HG03159 (cell line): ENCODE results near the gene LRRTM1.

Experiments
- ATAC-seq: cut with Tn5 transposase; IDR thresholded peaks from one replicate; pipeline ENCODE4 v1.9.1; 2021; ENCODE audit warnings: mild to moderate bottlenecking, moderate library complexity; ENCODE audit not compliant: unreplicated experiment

LRRTM1 gene, protein sequence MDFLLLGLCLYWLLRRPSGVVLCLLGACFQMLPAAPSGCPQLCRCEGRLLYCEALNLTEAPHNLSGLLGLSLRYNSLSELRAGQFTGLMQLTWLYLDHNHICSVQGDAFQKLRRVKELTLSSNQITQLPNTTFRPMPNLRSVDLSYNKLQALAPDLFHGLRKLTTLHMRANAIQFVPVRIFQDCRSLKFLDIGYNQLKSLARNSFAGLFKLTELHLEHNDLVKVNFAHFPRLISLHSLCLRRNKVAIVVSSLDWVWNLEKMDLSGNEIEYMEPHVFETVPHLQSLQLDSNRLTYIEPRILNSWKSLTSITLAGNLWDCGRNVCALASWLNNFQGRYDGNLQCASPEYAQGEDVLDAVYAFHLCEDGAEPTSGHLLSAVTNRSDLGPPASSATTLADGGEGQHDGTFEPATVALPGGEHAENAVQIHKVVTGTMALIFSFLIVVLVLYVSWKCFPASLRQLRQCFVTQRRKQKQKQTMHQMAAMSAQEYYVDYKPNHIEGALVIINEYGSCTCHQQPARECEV

DNA sequence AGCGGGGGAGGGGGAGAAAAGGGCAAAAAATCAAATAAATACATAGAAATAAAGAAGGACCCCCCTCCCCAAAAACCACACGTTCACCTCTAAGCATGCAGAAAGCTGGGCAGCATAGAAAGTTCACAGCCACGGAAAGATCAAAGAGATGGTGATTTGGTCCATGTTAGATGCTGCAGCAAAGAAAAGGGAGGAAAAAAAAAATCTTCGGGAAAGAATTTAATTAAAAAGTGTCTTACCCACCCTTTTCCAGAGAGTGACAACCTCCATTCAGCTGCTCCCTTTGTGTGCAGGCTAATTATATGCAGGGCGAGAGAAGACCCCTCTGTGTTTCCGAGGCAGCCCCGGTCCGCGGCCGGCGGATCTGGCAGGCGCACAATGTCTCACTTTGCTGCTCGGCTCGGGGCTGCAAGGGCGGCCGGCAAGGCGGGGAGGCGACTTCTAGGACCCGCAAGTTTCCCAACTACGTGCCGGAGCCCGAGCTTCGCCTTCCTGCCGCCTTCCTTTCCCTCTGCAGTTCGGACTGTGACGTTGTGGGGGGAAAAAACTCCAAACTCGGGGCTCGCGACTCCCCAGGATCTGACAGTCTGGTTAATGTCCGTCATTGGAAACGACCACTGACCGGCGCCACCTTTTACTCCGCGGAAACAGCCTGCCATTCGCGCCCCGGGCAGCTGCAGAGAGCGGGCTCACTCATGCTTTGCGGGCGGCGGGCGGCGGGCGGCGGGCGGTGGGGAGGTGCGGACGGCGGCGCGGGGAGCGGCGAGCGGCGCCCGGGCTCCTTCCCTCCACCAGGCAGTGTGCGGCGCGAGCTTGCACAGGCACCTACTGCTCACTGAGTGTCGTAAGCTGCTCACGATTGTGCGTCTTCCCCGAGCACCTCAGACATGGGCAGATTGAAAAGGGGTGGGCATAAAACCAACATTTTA is at the start of gene LRRTM1:
Gene LRRTM1, minus strand, starts transcription at position 844 of the 929 bp plus-strand sequence. CDS start 933 bp downstream, outside the sequence.
- ATAC-seq: no peak

DNA sequence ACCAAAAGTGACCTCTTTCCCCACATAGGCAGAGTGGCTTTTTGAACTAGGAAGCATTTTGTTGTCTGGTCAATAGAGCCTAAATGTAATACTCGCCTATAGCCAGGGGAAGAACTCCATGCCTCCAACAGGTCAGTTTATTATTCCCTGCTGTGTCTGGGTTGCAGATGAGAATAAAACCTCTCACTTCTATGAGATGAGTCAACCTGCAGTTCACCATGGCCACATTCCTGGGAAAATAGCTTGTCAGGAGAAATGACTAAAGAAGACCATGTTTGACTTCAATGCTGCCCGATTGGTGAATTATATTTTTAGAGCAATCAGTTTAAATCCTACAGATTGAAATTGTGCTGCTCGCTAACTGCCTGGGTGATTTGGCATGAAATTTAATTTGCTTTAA is 46.7 kb upstream of the LRRTM1 start:
- ATAC-seq: no peak

DNA sequence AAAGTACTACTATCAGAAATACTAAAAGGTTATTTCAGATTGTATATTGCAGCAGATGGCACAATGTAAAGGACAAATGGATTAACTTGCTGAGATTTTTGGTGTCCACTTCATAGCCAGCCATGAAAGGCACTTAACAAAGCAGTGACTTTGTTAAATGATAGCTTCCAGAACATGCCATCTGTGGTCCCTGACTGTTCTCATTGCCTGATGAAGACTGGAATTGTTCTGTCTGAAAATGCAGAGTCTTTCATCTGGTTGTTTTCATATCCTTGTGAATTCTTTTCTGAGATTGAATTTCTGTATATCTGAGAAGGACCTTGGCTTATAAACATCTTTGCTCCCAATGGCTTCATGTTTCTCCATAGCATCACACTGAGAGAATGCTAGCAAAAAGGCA is 44.4 kb upstream of the LRRTM1 start:
- ATAC-seq: no peak

DNA sequence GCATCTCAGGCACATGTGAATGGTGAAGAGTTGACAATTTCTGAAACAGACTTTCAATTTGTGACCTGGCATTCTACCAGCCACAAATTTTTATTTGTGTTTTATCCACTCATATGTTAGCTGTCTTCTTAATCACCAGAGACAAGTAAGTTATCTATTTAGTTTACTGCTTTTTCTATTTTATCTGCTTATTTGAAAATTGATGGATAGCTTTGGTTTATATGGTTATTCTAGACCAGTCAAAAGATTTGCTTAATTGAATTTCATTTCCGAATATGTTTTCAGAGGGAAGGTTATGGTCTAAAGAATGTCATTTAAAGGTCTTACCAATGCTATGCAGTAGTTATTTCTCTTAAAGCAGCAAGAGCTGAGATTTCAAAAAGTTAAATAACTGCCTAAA is 43.5 kb upstream of the LRRTM1 start:
- ATAC-seq: no peak

DNA sequence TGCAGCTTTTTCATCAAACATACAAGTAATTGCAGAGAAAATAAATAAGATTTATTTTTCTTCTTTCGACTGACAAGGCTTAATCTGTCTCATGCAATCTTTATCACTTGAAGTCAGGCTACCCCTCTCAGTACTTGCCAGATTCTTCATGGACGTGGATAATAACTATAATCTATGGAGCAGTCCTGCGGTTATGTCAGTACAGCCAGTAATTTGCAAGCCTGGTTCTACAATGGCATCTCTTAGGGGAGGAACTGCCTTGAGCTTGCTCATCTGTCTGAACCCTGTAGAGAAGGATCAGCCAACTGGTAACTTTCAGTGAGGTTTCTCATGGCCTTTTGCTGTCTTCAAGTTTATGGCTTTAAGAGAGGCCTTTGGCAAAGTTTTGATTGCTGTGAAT is 35.5 kb upstream of the LRRTM1 start:
- no peak for ATAC-seq

DNA sequence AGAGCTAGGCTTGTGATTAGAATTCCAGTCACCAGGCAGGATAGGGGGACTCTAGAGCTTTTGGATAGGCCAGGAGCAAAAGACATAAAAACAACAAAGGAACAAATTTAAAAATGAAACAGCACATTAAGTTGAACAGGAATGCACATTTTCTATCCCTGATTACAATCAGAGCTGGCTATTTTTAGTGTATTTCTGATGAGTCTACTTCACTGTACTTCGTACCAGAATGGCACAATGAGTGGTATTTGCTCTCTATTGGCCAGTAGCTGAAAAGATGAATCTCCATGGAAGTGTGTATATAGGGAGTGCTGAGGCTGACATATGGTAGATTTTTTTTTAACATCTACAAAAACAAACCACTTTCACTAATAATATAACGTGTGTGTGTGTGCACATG is 34.2 kb upstream of the LRRTM1 start:
- ATAC-seq: no peak

DNA sequence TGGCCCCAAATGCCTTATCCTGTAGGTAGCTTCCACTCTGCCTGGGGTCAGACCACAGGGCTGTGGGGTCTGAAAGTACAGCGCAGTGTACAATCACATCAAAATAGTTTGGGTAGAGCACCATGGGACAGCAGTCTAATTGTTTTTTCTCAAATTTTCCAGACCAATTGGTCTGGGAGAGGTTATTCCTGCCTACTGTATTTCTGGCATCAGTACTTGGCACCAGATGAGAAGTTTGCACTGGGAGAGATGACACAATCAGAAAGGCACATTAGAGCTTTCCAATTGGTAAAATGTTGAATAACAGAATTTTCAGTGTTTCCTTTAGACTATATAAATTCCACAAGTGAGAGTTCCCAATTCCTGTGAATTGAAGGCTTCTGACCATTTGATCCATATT is 30.9 kb upstream of the LRRTM1 start:
- no peak for ATAC-seq

DNA sequence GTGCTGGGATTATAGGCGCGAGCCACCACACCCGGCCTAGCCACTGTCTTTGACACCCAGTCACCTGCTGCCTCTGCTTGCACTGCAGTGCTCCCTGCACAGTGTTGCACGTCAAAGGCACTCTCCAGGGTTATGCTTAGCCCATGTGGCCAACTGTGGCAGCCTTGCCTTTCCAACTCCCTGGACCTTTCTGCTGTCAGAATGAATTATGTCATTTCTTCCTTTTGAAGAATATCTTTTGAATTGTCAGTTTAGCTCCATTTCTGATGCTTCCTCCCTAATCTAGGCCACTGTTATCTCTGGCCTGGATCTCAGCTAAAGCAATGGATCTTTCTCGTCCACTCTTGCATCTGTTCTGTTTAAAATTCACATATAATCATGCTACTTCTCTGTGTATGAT is 29.3 kb upstream of the LRRTM1 start:
- no peak for ATAC-seq

DNA sequence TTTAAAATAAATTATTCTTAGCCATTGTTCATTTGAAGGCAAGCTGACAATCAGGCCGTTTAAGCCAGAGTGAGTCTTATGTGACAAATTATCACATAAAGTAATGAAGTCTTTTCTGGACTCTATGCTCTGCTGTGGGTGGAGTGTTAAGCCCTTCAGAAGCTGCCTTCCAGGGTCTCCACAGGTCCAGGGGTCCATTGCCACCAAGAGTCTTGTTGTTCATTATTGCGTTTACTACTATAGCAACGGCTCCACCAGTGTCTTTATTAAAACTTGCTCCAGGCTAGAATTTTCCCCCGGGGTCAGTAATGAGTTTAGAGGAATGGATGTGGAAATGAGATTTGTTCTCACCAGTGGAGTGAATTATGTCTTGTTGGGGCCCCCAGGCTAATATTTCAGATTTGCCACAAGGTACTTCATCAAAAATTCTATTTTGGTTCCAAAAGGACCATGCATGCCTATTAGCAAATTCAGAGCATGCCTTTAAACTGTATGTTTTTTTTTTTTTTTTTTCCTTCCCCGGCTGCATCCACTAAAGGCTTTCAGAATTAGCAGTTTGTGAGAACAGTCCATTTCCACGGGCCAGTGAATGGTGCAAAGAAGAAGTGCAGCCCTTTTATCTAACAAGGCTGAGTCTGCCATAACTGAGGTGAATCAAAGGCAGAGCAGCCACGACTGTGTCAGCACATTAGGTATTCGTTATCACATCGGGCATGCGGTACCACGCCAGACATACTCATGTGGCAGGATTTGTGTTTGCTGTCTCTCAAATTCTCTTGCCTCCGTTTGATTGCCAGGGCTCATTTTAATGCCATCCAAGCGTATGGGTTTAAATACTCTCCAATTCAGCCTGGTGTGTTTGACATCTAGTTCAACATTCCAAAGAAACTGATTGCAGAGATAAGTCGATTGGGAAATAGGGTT is 26.2 kb upstream of the LRRTM1 start:
- no peak for ATAC-seq

DNA sequence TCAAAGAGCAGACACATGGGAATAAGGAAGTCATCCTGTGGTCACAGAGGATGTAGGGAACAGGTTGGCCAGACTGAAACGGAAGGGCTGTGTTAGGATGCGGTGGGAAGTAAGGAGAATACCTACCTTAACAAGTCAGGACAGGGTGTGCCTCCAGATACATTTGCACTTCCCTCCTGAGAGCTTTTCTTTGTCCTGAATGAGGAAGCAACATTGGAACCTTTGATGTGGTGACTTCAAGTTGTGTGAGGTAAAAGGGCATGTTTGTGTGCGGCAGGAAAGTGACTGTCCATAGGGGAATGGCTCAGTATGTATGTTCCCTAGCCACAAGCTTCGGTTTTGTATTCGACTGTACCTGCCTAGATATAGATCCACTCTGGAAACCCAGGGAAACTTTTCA is 24.9 kb upstream of the LRRTM1 start:
- ATAC-seq: no peak

DNA sequence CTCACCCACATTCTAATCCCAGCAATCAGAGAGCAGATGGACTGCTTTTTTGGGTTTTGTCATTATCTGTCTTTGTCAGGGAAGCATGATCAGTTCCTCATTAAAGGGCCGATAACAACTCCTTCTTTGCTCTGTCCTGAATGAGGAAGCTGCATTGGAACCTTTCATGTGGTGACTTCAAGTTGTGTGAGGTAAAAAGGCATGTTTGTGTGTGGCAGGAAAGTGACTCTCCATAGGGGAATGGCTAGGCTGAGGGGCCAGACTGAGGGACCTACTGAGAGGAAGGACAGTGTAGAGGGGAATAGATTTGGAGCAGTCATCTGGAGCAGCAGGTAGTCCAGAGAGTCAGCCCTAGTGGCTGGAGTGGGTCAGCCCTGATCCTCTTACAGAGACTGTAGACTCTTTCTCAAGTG is 23.6 kb upstream of the LRRTM1 start:
- no peak for ATAC-seq

DNA sequence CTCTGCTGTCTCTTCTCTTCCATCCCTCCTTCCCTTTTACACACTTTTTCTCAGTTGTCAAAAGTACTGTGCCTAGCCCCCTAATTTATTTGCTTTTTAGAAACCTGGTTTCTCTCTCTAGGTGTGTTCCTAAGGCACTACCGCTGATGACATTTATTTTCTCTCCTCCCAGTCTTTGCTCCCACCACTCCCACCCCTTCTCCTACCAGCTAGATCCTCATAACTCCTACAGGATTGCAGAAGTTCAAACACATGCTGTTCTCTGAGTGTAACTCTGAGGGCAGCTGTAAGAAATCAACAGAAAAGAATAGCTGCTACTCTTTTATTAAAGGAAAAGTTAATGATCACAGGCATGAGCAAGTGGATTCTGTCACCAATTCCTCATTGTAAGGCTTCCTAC is 22.3 kb upstream of the LRRTM1 start:
- no peak for ATAC-seq

DNA sequence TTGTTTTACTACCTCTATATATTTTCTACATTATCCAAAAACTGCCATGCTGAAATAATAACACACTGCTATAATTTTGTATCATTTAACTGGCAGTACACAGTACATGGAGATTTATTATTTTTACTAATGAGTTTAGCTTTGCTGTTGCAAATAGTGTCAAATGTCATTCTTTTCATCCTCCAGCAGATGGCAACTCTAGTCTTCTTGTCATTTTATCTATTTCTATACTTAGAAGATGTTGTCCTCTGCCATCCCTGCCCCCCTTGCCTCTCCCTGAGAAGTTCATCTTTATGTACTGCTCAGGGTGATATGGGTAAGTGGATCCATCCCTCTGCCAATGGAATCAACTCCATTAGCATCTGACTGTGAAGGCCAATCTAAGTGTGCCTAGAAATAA is 21.7 kb upstream of the LRRTM1 start:
- ATAC-seq: no peak

DNA sequence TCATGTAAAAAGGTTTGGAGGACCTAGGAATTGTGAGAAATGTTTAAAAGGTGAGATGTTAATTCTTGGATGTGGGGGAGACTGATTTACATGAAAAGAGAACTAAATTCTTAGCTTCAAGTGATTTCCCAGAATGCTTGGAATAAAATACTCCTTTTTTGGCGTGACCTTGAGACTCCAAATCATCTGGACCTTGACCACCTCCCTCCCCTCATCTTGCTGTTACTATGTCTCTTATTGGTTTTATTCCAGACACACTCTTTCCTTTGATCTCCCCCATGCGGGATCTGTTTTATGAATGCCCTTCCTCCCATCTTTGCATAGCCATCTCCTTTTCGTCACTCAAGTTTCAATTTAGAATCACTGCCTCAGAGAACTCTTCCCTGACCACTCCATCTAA is 20.0 kb upstream of the LRRTM1 start:
- no peak for ATAC-seq

DNA sequence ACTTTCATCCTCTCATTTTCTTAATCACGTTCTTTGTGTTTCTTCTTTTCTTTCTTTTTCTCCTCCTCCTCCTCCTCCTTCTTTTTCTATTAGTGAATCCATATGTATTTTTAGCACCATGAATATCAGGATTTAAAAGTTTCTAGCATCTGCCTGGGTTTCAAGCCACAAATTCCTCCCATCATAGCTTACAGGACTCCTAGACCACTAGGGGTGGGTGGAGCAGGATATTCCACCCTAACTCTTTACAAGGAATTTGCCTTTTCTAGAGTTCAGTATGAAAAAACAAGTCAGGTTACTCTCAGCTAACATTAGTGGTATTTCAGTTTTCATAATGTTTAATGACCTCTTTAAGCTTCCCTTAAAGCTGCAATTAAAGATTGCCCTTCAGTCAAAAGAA is 19.1 kb upstream of the LRRTM1 start:
- no peak for ATAC-seq

DNA sequence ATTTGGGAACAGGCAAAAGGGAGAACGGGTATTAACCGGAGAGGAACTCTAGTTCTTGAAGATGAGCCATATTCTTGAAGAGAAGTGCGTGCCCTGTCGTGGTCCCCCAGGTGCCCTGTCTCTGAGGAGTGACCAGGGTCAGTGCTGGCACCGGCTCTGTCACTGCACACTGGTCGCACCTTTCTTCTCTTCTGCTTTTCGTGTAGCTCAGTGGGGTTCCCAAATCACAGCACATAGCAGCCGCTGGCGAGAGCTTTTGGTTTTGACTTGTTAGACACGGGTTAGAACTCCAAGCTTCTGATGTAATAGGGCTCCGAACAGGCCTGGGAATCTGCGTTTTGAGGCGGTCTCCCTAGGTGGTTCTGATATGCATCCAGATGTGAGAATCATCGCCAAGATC is 18.4 kb upstream of the LRRTM1 start:
- no peak for ATAC-seq

DNA sequence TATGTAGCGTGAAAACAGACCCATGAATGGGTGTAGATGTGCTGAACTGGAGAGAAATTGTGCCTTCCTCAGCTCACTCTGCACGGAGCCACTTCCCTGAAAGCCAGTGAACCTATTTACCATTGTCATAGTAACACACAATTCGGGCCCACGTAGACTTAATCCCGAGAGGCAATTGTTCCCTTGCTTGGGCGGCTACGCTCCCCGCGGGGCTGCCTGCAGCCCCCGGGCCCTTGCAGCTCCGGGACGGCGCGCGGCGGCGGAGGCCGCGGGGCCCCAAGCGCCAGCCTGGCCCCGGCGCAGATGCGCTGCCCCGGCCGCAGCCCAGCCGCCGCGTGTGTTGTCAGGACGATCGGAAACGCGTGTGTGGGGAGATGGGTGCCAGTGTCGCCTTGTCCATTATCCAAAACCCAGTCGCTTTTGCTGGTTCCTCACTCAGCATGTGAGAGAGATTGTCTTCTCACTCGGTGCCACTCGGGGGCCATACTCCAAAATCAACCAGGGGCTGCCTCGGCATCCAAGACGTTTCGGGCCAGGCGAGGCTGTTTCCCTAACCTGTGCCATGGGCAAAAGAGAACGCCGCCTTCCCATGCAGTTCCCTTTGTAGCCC is 17.9 kb upstream of the LRRTM1 start:
- ATAC-seq: no peak

DNA sequence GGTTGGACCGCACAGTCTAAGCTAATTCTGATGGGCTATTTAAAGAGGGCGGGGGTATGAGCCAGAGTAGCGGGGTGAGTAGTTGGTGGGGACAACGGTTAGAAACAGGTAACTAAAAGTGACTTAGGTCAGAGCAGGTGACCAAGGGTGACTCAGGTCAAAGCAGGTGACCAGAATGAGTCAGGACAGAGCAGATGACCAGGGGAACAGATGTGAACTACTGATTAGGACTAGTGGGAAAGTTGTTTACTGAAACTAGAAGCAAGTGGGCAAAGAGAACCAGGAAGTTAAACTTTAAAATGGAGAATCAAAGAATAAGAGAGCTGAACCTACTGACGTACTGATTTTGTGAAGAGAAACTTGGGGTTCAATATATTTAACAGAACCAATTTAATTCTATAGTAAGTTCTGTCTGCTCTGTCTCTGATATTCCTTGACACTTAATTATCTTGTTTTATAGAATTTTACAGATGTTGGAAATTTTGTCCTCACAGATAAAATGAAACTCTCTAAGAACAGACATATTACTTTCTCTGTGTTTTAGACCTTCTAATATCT is 7.8 kb upstream of the LRRTM1 start:
- ATAC-seq: no peak

DNA sequence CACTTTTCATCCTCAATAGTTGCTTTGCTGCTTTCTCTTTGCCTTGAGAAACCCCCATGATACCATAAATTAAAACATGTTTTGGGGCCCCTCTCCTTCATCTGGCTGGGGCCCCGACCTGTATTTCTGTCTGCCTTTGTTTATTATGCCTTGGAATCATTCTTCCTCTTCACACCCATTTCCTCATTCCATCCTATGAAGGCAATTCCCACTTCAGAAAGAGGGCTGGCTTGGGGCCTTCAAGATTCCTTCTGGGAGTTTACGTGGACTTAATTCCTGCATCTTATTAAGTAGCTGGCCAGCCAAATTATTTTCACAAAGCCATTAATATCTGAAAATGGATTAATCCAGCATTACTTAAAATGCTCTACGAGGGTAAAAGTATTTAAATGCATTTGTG is 6.8 kb upstream of the LRRTM1 start:
- ATAC-seq: no peak
